Ishikawa (cell line): ENCODE measurements around the gene FOXF1.

ENCODE experiments used
- CEBPB ChIP-seq: IDR thresholded peaks from 2 replicates; pipeline ENCODE4 v1.6.1; 2012
- CREB1 ChIP-seq: IDR thresholded peaks from 2 replicates; pipeline ENCODE4 v1.6.1; 2012; ENCODE audit warnings: low read depth
- EGR1 ChIP-seq: IDR thresholded peaks from 2 replicates; pipeline ENCODE4 v1.6.1; 2012
- EP300 ChIP-seq: IDR thresholded peaks from 2 replicates; pipeline ENCODE4 v1.6.1; 2012; ENCODE audit warnings: borderline replicate concordance
- FOXM1 ChIP-seq: IDR thresholded peaks from 2 replicates; pipeline ENCODE4 v1.6.1; 2012; ENCODE audit warnings: low read depth, borderline replicate concordance
- MAX ChIP-seq: IDR thresholded peaks from 2 replicates; pipeline ENCODE4 v1.6.1; 2012
- NFIC ChIP-seq: IDR thresholded peaks from 2 replicates; pipeline ENCODE4 v1.6.1; 2012
- RAD21 ChIP-seq: IDR thresholded peaks from 2 replicates; pipeline ENCODE4 v1.6.1; 2012; ENCODE audit warnings: low read depth
- REST ChIP-seq: IDR thresholded peaks from 2 replicates; pipeline ENCODE4 v1.6.1; 2012; ENCODE audit warnings: low read depth, mild to moderate bottlenecking
- TAF1 ChIP-seq: IDR thresholded peaks from 2 replicates; pipeline ENCODE4 v1.6.1; 2012; ENCODE audit warnings: low read depth, mild to moderate bottlenecking
- TCF12 ChIP-seq: IDR thresholded peaks from 2 replicates; pipeline ENCODE4 v1.6.1; 2012; ENCODE audit warnings: low read depth
- TEAD4 ChIP-seq: IDR thresholded peaks from 2 replicates; pipeline ENCODE4 v1.6.1; 2012
- USF1 ChIP-seq: IDR thresholded peaks from 2 replicates; pipeline ENCODE4 v1.6.1; 2012
- YY1 ChIP-seq: IDR thresholded peaks from 2 replicates; pipeline ENCODE4 v1.6.1; 2012; ENCODE audit warnings: low read depth
- ZBTB7A ChIP-seq: IDR thresholded peaks from 2 replicates; pipeline ENCODE4 v1.6.1; 2012; ENCODE audit warnings: low read depth

The FOXF1 gene

GRCh38 chr16:86510465-86511261, at the start of gene FOXF1:
Gene FOXF1, plus strand, starts transcription at chr16:86510527. Its CDS starts 43 bp downstream, at chr16:86510570.
- no peak for TF ChIP-seq CEBPB
- no peak for TF ChIP-seq MAX
- TF ChIP-seq FOXM1: no peak
- no peak for TF ChIP-seq YY1
- TF ChIP-seq EP300: no peak
- TF ChIP-seq TEAD4: no peak
- TF ChIP-seq USF1: no peak
- no peak for TF ChIP-seq CREB1
- no peak for TF ChIP-seq RAD21
- TF ChIP-seq TAF1: no peak
- TF ChIP-seq ZBTB7A: no peak
- TF ChIP-seq EGR1: no peak

GRCh38 chr16:86461037-86461436, 49.3 kb upstream of the FOXF1 start:
- TF ChIP-seq USF1 (no peak), ZBTB7A (no peak), REST (no peak), CREB1 (no peak), TAF1 (no peak), NFIC (no peak), YY1 (no peak), TCF12 (no peak), RAD21 (no peak), TEAD4 (no peak), CEBPB (no peak), MAX (no peak), EGR1 (no peak), FOXM1 (no peak)

GRCh38 chr16:86462334-86463084, 47.8 kb upstream of the FOXF1 start:
- TF ChIP-seq MAX (no peak), ZBTB7A (no peak), USF1 (no peak), TCF12 (no peak), TAF1 (no peak), EGR1 (no peak), TEAD4 (no peak), CREB1 (no peak)

- TF ChIP-seq RAD21 (no peak), MAX (no peak), FOXM1 (no peak), EGR1 (no peak), TAF1 (no peak), USF1 (no peak), CREB1 (no peak), TEAD4 (no peak), NFIC (no peak), TCF12 (no peak), ZBTB7A (no peak), EP300 (no peak), CEBPB (no peak), YY1 (no peak), REST (no peak)
Measured at GRCh38 chr16:86464044-86464443, 46.3 kb upstream of the FOXF1 start.
